Keratinocyte (primary cell): ENCODE results near the gene DIAPH2. TPM values are rescaled to one million over a fixed set of nuclear protein-coding genes. Genes with fewer than 3 reads are reported as not detected.

ENCODE experiments used
- DNase-seq: peaks from one replicate; pipeline ENCODE4 v3.0.0-alpha.2; 2011; ENCODE audit warnings: low read depth, missing footprints, low spot score
- FAIRE-seq: peaks from 2 replicates; lab custom pipeline; 2011; peaks lifted over from hg19 to GRCh38; lab: Jason Lieb, UNC
- H2AFZ ChIP-seq: 2 replicates; pipeline ENCODE4 v1.6.0; 2012; ENCODE audit warnings: low read length, control low read depth, inconsistent platforms; ENCODE audit not compliant: control insufficient read depth
- H3K27ac ChIP-seq: 2 replicates; pipeline ENCODE4 v1.5.1; 2011; ENCODE audit warnings: low read length; ENCODE audit not compliant: control insufficient read depth, insufficient read depth
- H3K27me3 ChIP-seq: 3 replicates; pipeline ENCODE4 v1.6.0; 2011; ENCODE audit warnings: low read length; ENCODE audit not compliant: control insufficient read depth, insufficient read depth; ENCODE audit errors: extremely low read depth
- H3K36me3 ChIP-seq, 2 experiments: 2 replicates in 1 of 2; 3 replicates in 1 of 2; pipeline ENCODE4 v1.5.1; 2011; ENCODE audit warnings: low read length in 2 of 2, mild to moderate bottlenecking in 1 of 2; ENCODE audit not compliant: control insufficient read depth in 2 of 2, insufficient read depth in 2 of 2; ENCODE audit errors: extremely low read depth in 1 of 2
- H3K4me1 ChIP-seq: 3 replicates; pipeline ENCODE4 v1.5.1; 2011; ENCODE audit warnings: low read length; ENCODE audit not compliant: control insufficient read depth, insufficient read depth; ENCODE audit errors: extremely low read depth
- H3K4me2 ChIP-seq: 3 replicates; pipeline ENCODE4 v1.6.0; 2011; ENCODE audit warnings: low read depth, low read length; ENCODE audit not compliant: control insufficient read depth, insufficient read depth; ENCODE audit errors: extremely low read depth
- H3K4me3 ChIP-seq, 3 experiments: fragments of 200-600 bp in 1 of 3; sonication (generic) in 1 of 3; 2 replicates in 2 of 3; 3 replicates in 1 of 3; pipeline ENCODE4 v1.5.1; 2011 to 2016; ENCODE audit warnings: low read length in 3 of 3, mild to moderate bottlenecking in 3 of 3, control low read depth in 2 of 3, inconsistent platforms in 1 of 3, low read depth in 1 of 3, mixed read lengths in 1 of 3, mixed run types in 1 of 3, moderate library complexity in 1 of 3; ENCODE audit not compliant: control insufficient read depth in 2 of 3, insufficient read depth in 2 of 3; ENCODE audit errors: extremely low read depth in 1 of 3
- H3K79me2 ChIP-seq: 2 replicates; pipeline ENCODE4 v1.6.0; 2012; ENCODE audit warnings: low read length; ENCODE audit not compliant: control insufficient read depth, insufficient read depth
- H3K9ac ChIP-seq: 3 replicates; pipeline ENCODE4 v1.6.0; 2011; ENCODE audit warnings: low read length; ENCODE audit not compliant: control insufficient read depth, insufficient read depth; ENCODE audit errors: extremely low read depth
- H3K9me1 ChIP-seq: 3 replicates; pipeline ENCODE4 v1.6.0; 2011; ENCODE audit warnings: low read length; ENCODE audit not compliant: control insufficient read depth, insufficient read depth; ENCODE audit errors: extremely low read depth
- H3K9me3 ChIP-seq: 2 replicates; pipeline ENCODE4 v1.5.1; 2012; ENCODE audit warnings: low read depth, low read length; ENCODE audit not compliant: control insufficient read depth
- H4K20me1 ChIP-seq: 3 replicates; pipeline ENCODE4 v1.6.0; 2011; ENCODE audit warnings: low read length; ENCODE audit not compliant: control insufficient read depth, insufficient read depth; ENCODE audit errors: extremely low read depth
- EZH2 ChIP-seq: IDR thresholded peaks from one replicate; pipeline ENCODE4 v1.6.1; 2012; ENCODE audit warnings: inconsistent platforms, mild to moderate bottlenecking, low read length, moderate library complexity
- dilution Hi-C: fragments of 300-500 bp; cut with MboI; formaldehyde crosslinking; loops from one replicate; pipeline ENCODE4 v1.7.0; 2020; ENCODE audit warnings: low sequenced_read_pairs; ENCODE audit not compliant: extremely low pct_ligation_motif_present
- polyA plus RNA-seq, 5 experiments: library from polyadenylated mRNA; depleted of rRNA in 3 of 5; stranded (reverse) in 3 of 5; stranded (forward) in 1 of 5; unstranded in 1 of 5; fragments of >200 nt; gene quantifications; 1 replicate in 1 of 5; 2 replicates in 3 of 5; 3 replicates in 1 of 5; pipeline versions ENCODE4 v1.2.1 to v1.2.3, GENCODE V29; 2011 to 2012; ENCODE audit warnings: missing spikeins in 2 of 5, low read depth in 1 of 5, low replicate concordance in 1 of 5
- TF ChIP-seq, protein P1 (sequence below), 3 experiments: IDR thresholded peaks in 1 of 3; conservative IDR thresholded peaks in 1 of 3; optimal IDR thresholded peaks in 1 of 3; 2 replicates in 2 of 3; 3 replicates in 1 of 3; pipeline versions ENCODE3 to v1.5.1; 2011; ENCODE audit warnings: low read length in 3 of 3, mild to moderate bottlenecking in 3 of 3, moderate library complexity in 2 of 3, control low read depth in 1 of 3, inconsistent platforms in 1 of 3; ENCODE audit not compliant: insufficient read depth in 2 of 3; ENCODE audit errors: extremely low read depth in 1 of 3

DIAPH2 gene
- polyA plus RNA-seq, 1 donor (not counting 4 experiments of a cell fraction or from before 2014, with no cell fraction given) = 7.4 TPM

DNA sequence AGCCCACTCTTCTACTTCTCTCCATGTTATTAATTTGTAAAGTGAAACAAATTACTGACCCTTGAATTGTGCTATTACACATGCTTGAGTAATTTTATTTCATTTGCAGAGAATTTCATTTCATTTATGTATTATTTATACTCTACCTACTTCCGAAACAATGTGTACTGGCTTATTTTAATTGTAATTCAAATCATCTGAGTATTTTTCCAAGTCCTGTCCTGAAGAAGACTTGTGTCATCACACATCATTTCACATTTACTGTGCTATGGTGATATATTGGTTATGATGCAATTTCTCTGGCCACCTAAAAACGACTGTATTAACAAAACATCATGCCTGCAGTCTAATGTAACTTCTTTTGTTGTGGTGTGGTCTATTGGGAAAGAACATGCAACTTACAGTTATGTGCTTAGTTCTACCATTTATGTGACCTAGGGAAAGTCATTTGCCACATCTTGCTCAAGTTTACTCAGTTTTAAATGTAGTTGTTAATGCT, 583.6 kb downstream of the DIAPH2 start:
- H4K20me1 ChIP-seq = no peaks in the 10 kb centered on the region
- peaks cover 7% of the 10 kb centered on the region for H3K4me1 ChIP-seq
- no peak overlapping the region for H2AFZ ChIP-seq
- no peaks in the 10 kb centered on the region for H3K9me1 ChIP-seq
- no peak overlapping the region for H3K4me2 ChIP-seq
- no peak overlapping the region for H3K9ac ChIP-seq
- H3K9me3 ChIP-seq = no peaks in the 10 kb centered on the region
- H3K36me3 ChIP-seq = no peaks in the 10 kb centered on the region
- DNase-seq (no peak), FAIRE-seq (no peak)
- dilution Hi-C loops = no loop called here
- no peaks in the 10 kb centered on the region for H3K27me3 ChIP-seq
- no peak overlapping the region for H3K27ac ChIP-seq
- H3K4me3 ChIP-seq = no peak overlapping the region
- TF ChIP-seq, protein P1, sequence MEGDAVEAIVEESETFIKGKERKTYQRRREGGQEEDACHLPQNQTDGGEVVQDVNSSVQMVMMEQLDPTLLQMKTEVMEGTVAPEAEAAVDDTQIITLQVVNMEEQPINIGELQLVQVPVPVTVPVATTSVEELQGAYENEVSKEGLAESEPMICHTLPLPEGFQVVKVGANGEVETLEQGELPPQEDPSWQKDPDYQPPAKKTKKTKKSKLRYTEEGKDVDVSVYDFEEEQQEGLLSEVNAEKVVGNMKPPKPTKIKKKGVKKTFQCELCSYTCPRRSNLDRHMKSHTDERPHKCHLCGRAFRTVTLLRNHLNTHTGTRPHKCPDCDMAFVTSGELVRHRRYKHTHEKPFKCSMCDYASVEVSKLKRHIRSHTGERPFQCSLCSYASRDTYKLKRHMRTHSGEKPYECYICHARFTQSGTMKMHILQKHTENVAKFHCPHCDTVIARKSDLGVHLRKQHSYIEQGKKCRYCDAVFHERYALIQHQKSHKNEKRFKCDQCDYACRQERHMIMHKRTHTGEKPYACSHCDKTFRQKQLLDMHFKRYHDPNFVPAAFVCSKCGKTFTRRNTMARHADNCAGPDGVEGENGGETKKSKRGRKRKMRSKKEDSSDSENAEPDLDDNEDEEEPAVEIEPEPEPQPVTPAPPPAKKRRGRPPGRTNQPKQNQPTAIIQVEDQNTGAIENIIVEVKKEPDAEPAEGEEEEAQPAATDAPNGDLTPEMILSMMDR (optimal IDR thresholded peaks at IDR 0.05 in 1 of 3, IDR thresholded peaks at IDR 0.05 in 1 of 3, conservative IDR thresholded peaks at IDR 0.05 in 1 of 3; ENCODE audit: extremely low read depth in 1 of 3, insufficient read depth in 2 of 3, low read length in 3 of 3) = no peak
- TF ChIP-seq EZH2 = no peak
- H3K79me2 ChIP-seq = no peaks in the 10 kb centered on the region

DNA sequence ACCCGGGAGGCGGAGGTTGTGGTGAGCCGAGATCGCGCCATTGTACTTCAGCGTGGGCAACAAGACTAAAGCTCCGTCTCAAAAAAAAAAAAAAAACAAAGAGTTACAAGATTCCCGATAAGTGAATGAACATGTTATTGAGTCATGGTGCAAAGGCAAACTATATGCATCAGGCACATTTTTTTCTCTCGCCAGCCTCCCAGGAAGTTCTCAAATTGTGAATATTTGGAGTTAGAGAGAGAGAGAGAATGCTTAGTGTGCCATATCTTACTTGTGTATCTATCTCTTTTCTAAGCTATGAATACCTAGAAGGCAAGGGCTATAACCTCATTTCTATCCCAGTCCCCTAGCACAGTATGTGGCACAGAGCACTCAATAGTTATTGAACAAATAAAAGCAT, 599.9 kb downstream of the DIAPH2 start:
- Histone ChIP-seq H3K36me3 (no peaks in the 10 kb centered on the region), H3K4me2 (no peak overlapping the region), H3K4me1 (no peaks in the 10 kb centered on the region), H3K79me2 (no peaks in the 10 kb centered on the region), H3K4me3 (no peak overlapping the region), H3K9ac (no peak overlapping the region), H2AFZ (no peak overlapping the region), H3K9me3 (no peaks in the 10 kb centered on the region), H4K20me1 (no peaks in the 10 kb centered on the region), H3K27ac (no peak overlapping the region), H3K27me3 (no peaks in the 10 kb centered on the region), H3K9me1 (no peaks in the 10 kb centered on the region)
- TF ChIP-seq, protein P1 (optimal IDR thresholded peaks at IDR 0.05 in 1 of 3, IDR thresholded peaks at IDR 0.05 in 1 of 3, conservative IDR thresholded peaks at IDR 0.05 in 1 of 3; ENCODE audit: extremely low read depth in 1 of 3, insufficient read depth in 2 of 3, low read length in 3 of 3) = no peak
- TF ChIP-seq EZH2 = no peak
- dilution Hi-C loops = no loop called here
- no peak for DNase-seq
- FAIRE-seq = no peak
